Common myeloid progenitor, CD34-positive (primary cell): Measurements from ENCODE around the gene ANKS6.

ENCODE experiments used
- CTCF ChIA-PET: fragments of 350-600 bp; sonication (Branson Sonifier 250); formaldehyde crosslinking; loops from one replicate; lab custom pipeline; 2021; ENCODE audit warnings: antibody characterized with exemption; lab: Charles Lee
- POLR2A ChIA-PET: fragments of 350-600 bp; sonication (Branson Sonifier 250); formaldehyde crosslinking; loops from one replicate; lab custom pipeline; 2021; ENCODE audit warnings: antibody characterized with exemption; lab: Charles Lee
- DNase-seq, 3 donors: peaks; one replicate each; pipeline versions ENCODE4 v3.0.0 to v3.0.0-alpha.2; 2013
- H3K27ac ChIP-seq, 2 experiments: 1 replicate in 1 of 2; 2 replicates in 1 of 2; pipeline ENCODE4 v1.7.0; 2013; ENCODE audit warnings: inconsistent platforms in 2 of 2, low read length in 2 of 2, mild to moderate bottlenecking in 2 of 2, low read depth in 1 of 2, moderate library complexity in 1 of 2; ENCODE audit not compliant: severe bottlenecking in 2 of 2, insufficient read depth in 1 of 2, poor library complexity in 1 of 2
- H3K27me3 ChIP-seq, 5 experiments: replicated peaks in 2 of 5; 1 replicate in 3 of 5; 2 replicates in 2 of 5; pipeline versions ENCODE4 v1.6.1 to v1.7.0; 2013; ENCODE audit warnings: low read length in 4 of 5, mild to moderate bottlenecking in 2 of 5, moderate library complexity in 2 of 5, inconsistent platforms in 1 of 5; ENCODE audit not compliant: insufficient read depth in 5 of 5, control insufficient read depth in 4 of 5
- H3K36me3 ChIP-seq, 4 experiments: 1 replicate in 2 of 4; 2 replicates in 2 of 4; pipeline versions ENCODE4 v1.6.1 to v1.7.0; 2013; ENCODE audit warnings: low read length in 3 of 4, control low read depth in 1 of 4, mild to moderate bottlenecking in 1 of 4; ENCODE audit not compliant: control insufficient read depth in 4 of 4, insufficient read depth in 4 of 4
- H3K4me1 ChIP-seq, 4 experiments: 1 replicate in 3 of 4; 2 replicates in 1 of 4; pipeline versions ENCODE4 v1.6.1 to v1.7.1; 2013; ENCODE audit warnings: low read length in 3 of 4, mild to moderate bottlenecking in 3 of 4, control low read depth in 1 of 4, inconsistent platforms in 1 of 4, moderate library complexity in 1 of 4; ENCODE audit not compliant: control insufficient read depth in 4 of 4, insufficient read depth in 4 of 4; ENCODE audit errors: control extremely low read depth in 1 of 4
- H3K4me3 ChIP-seq, 7 experiments: 1 replicate in 4 of 7; 2 replicates in 3 of 7; pipeline versions ENCODE4 v1.5.1 to v1.7.0; 2013; ENCODE audit warnings: mild to moderate bottlenecking in 7 of 7, low read length in 6 of 7, moderate library complexity in 6 of 7, inconsistent platforms in 2 of 7, low read depth in 2 of 7, control low read depth in 1 of 7; ENCODE audit not compliant: insufficient read depth in 4 of 7, control insufficient read depth in 1 of 7; ENCODE audit errors: extremely low read depth in 1 of 7
- H3K9me3 ChIP-seq, 5 experiments: 1 replicate in 4 of 5; 2 replicates in 1 of 5; pipeline versions ENCODE4 v1.6.1 to v1.7.1; 2013; ENCODE audit warnings: low read length in 4 of 5, mild to moderate bottlenecking in 2 of 5, inconsistent platforms in 1 of 5, low read depth in 1 of 5, moderate library complexity in 1 of 5; ENCODE audit not compliant: control insufficient read depth in 4 of 5, insufficient read depth in 2 of 5; ENCODE audit errors: control extremely low read depth in 1 of 5
- WGBS: methylation state at CpG from one replicate; pipeline ENCODE4 v1.1.5; 2013; ENCODE audit not compliant: insufficient coverage; 5-methylcytosine and 5-hydroxymethylcytosine counted together

The ANKS6 gene

DNA sequence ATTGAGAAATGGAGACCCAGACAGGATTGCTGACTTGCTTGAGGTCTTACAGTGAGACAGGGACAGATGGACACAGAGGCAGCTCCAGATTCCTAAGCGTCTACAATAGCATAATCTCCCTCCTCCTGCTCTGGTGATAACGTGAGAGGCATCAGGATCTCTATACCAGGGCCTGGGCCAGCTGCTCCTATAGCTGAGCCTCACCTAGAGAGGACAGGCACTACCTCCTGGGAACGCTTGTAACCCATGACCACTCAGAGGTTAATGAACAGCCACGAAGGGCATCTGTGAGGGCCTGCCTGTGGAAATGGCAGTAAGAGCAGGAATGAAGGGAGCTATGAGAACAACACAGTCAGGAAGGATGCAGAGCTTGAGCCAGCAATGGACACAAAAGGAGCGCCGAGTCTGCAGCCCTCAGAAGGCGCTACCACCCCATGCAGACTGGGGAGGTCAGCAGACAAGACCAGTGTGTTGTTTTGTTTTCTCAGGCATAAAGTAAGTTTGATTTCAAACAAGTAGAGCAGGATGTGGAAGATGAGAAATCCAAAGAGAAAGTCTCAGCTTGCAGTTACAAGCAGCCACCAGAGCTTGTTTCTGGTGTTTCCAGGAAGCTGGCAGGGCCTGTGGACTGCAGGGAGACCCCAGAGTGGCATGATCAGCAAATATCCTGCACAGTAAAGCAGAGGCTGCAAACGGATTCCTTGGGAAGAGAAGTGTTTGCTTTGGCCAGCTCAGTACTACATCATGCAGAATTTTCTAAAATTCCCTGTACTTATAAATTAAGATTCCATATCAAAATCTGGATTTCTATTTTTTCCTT lies 17.4 kb downstream of the ANKS6 start:
- Histone ChIP-seq H3K4me3 (no peak overlapping the region), H3K9me3 (no peaks in the 10 kb centered on the region), H3K4me1 (no peaks in the 10 kb centered on the region), H3K27me3 (no peaks in the 10 kb centered on the region), H3K36me3 (peaks cover 0 to 20% (median 9%) of the 10 kb centered on the region in 4 experiments), H3K27ac (no peak overlapping the region)
- DNase-seq: no peak
- POLR2A ChIA-PET: interaction anchor here (0.5 to 0.7 kb wide), 2 partner anchors 12 to 464 kb away, joined by 3 to 5 read pairs; no protein-coding TSS in a partner anchor
- WGBS: 97% methylated on average over 7 of the region's 8 CpGs
- CTCF ChIA-PET: interaction anchor here (0.6 to 8.6 kb wide), 5 partner anchors 9 to 465 kb away, joined by 3 to 127 read pairs (median 8); no protein-coding TSS in a partner anchor

DNA sequence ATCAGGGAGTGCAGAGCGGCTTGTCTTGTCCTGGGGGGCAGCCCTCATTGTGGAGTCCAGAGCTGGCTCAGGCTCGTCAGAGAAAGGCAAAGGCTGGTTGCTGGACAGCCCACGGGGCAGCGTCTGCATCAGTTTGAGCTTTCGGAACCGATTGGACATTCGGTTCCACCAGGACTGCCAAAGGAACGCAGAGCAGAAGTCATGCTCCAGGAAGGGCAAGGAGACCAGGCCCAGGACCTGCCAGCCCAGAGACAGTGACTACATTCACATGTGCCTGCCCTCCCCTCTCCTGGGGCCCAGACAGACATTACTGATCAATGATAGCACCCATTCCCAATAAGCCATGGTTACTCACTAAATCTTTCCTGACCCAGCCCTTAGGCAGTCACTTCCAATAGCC lies 18.1 kb downstream of the ANKS6 start:
- CTCF ChIA-PET: interaction anchor here (2.3 to 8.6 kb wide), 3 partner anchors 8 to 464 kb away, joined by 8 to 127 read pairs (median 46); no protein-coding TSS in a partner anchor
- H3K27ac ChIP-seq: no peak overlapping the region
- no peaks in the 10 kb centered on the region for H3K9me3 ChIP-seq
- H3K27me3 ChIP-seq: no peaks in the 10 kb centered on the region
- 97% methylated on average over 8 of the region's 8 CpGs for WGBS
- no peak overlapping the region for H3K4me3 ChIP-seq
- POLR2A ChIA-PET: no interaction called here
- peaks cover 3 to 20% (median 11%) of the 10 kb centered on the region in 4 experiments for H3K36me3 ChIP-seq
- no peaks in the 10 kb centered on the region for H3K4me1 ChIP-seq
- DNase-seq: no peak

DNA sequence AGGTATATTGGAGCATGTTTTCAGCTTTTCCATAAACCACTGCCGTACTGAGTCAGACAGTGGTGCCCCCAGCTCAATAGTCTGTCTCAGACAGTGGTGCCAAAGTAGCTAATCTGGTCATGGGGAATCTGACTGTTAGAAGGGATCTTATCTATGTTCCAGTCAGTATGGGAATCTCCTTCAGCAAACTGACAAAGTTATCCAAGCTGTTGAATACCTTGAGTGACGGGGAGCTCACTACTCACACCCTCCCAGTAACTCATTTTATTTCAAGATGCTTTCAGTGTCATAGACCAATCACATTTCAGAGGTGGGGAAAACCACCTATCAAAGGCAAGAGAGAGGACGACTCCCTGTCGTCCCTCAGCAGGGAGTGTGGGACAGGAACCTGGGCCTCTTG lies 18.7 kb downstream of the ANKS6 start:
- 93% methylated on average over 3 of the region's 4 CpGs for WGBS
- Histone ChIP-seq H3K27ac (no peak overlapping the region), H3K4me3 (no peak overlapping the region), H3K27me3 (no peaks in the 10 kb centered on the region), H3K4me1 (no peaks in the 10 kb centered on the region), H3K36me3 (peaks cover 4 to 26% (median 14%) of the 10 kb centered on the region in 4 experiments), H3K9me3 (no peaks in the 10 kb centered on the region)
- ChIA-PET CTCF (interaction anchor here (0.8 to 8.6 kb wide), 8 partner anchors 9 to 463 kb away, joined by 3 to 127 read pairs (median 4); partner anchors contain the start of gene ANKS6), POLR2A (no interaction called here)
- DNase-seq: no peak

DNA sequence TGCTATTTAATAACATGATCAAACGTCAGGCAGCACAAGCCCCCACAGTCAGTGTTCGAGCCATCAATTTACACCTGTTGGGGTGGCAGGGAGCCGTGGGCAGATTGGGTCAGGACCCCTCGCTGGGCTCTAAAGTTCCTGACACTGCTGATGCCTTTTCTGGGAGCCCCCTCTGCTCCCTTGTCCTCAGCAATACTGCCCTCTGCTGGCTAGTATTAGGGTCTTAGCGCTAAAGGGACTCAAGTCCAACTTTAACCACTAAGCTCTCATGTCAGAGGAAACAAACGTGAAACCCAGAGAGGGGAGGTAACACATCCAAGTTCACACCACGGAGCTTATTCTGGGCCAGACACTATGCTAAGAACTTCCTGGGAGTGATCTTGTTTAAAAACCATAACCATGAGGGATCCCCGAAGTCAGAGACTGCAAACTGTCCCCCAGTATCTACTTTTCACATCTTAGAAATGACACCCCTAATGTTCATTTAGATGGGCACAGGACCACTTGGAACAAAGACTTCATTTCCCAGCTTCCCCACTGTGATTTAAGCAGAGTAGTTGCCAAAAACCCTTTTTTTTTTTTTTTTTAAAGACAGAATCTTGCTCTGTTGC lies 20.4 kb downstream of the ANKS6 start:
- CTCF ChIA-PET: interaction anchor here (0.6 to 8.6 kb wide), 26 partner anchors 9 to 689 kb away, joined by 3 to 127 read pairs (median 4); partner anchors contain the start of genes ANKS6 and TRIM14
- H3K27ac ChIP-seq: no peak overlapping the region
- peak; percentile 73 to 83 (median 78) for DNase-seq
- no peaks in the 10 kb centered on the region for H3K27me3 ChIP-seq
- POLR2A ChIA-PET: no interaction called here
- peaks cover 0 to 31% (median 20%) of the 10 kb centered on the region in 4 experiments for H3K36me3 ChIP-seq
- H3K4me1 ChIP-seq: no peaks in the 10 kb centered on the region
- H3K4me3 ChIP-seq: no peak overlapping the region
- WGBS: 46% methylated on average over 8 of the region's 8 CpGs
- H3K9me3 ChIP-seq: no peaks in the 10 kb centered on the region

DNA sequence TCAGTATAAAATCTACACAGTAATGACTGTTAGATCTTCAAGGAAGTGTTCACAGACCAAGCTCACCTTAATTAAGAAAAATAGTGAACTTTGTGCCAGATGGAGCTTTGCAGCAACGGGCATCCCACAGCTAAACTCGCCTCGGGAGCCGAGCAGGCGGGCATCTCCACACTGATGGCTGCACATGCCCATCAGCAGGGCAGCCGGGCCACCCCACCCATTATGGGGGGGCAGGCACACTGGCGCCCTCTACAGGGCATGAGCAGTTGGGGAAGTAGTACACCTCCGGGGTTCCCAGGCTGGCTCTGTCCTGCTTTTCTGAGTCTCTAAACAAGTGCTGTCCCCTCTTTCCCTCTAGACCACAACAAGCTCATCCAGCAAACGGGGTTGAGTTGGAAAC lies 21.6 kb downstream of the ANKS6 start:
- POLR2A ChIA-PET: no interaction called here
- Histone ChIP-seq H3K36me3 (peaks cover 0 to 40% (median 24%) of the 10 kb centered on the region in 4 experiments), H3K27ac (no peak overlapping the region), H3K4me1 (no peaks in the 10 kb centered on the region), H3K27me3 (no peaks in the 10 kb centered on the region), H3K4me3 (no peak overlapping the region), H3K9me3 (peaks cover 0 to 2% (median 0%) of the 10 kb centered on the region in 5 experiments)
- WGBS: 100% methylated on average over 4 of the region's 9 CpGs
- CTCF ChIA-PET: interaction anchor here (0.7 to 8.6 kb wide), 25 partner anchors 8 to 688 kb away, joined by 3 to 127 read pairs (median 4); partner anchors contain the start of genes ANKS6 and TRIM14
- peak; percentile 34 to 44 (median 43) for DNase-seq

DNA sequence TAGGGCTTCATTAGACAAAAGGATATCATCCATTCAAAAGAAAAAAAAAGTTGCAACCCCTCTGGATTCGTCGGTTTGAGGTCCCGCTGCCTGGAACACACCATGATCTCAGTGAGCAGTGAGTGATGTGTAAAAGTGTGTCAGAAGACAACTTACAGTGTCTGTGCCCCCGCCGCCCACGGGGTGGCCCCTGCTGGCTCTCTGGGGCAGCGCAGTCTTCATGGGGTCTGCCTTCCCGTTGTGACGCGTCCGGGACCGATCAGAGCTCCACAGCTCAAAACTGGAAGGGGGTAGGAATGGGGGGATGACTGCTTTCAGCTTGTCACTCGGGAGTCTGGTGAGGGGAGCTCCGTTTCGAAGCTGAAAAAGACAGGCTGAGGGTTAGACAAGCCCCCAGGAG lies 22.6 kb downstream of the ANKS6 start:
- WGBS: 96% methylated on average over 8 of the region's 15 CpGs
- Histone ChIP-seq H3K4me3 (no peak overlapping the region), H3K27me3 (no peaks in the 10 kb centered on the region), H3K36me3 (peaks cover 0 to 41% (median 26%) of the 10 kb centered on the region in 4 experiments), H3K4me1 (no peaks in the 10 kb centered on the region), H3K27ac (no peak overlapping the region), H3K9me3 (peaks cover 0 to 2% (median 0%) of the 10 kb centered on the region in 5 experiments)
- ChIA-PET CTCF (interaction anchor here (1.0 to 8.6 kb wide), 10 partner anchors 8 to 460 kb away, joined by 3 to 127 read pairs (median 6); no protein-coding TSS in a partner anchor), POLR2A (no interaction called here)
- no peak for DNase-seq
